Calu3 (cell line): ENCODE data around the gene GARIN1A. TPM values are rescaled to one million over a fixed set of nuclear protein-coding genes. Genes with fewer than 3 reads are reported as not detected.
"Not testable (repeated sequence)": the region's sequence is repeated elsewhere in the genome, so short reads cannot be mapped to it uniquely, and the experiment has no call there.

Source experiments
- Bru-seq: library from RNA; stranded (reverse); fragments of 400-500 nt; gene quantifications from one replicate; lab custom pipeline; 2021; lab: Mats Ljungman, UMichigan
- BruChase-seq, 2 experiments: library from RNA; stranded (reverse); fragments of 400-500 nt; gene quantifications; one replicate each; lab custom pipeline; 2021; lab: Mats Ljungman, UMichigan
- BruUV-seq: library from RNA; stranded (reverse); fragments of 400-500 nt; replicated peaks from 2 replicates; lab custom pipeline; 2021; lab: Mats Ljungman, UMichigan
- CTCF ChIA-PET: fragments of 300-600 bp; sonication (Branson Sonifier 250); formaldehyde crosslinking; loops from one replicate; lab custom pipeline; 2022; ENCODE audit warnings: antibody characterized with exemption; lab: Charles Lee
- DNase-seq: peaks from one replicate; pipeline ENCODE4 v3.0.0; 2022
- H3K27ac Mint-ChIP-seq: one replicate; pipeline ENCODE4 v1.8.0; 2022; ENCODE audit warnings: mixed read lengths; ENCODE audit not compliant: unreplicated experiment
- H3K27me3 Mint-ChIP-seq: one replicate; pipeline ENCODE4 v1.8.0; 2022; ENCODE audit warnings: mixed read lengths; ENCODE audit not compliant: unreplicated experiment
- H3K36me3 Mint-ChIP-seq: one replicate; pipeline ENCODE4 v1.8.0; 2022; ENCODE audit warnings: mild to moderate bottlenecking, moderate library complexity, mixed read lengths; ENCODE audit not compliant: insufficient read depth, unreplicated experiment
- H3K4me1 Mint-ChIP-seq: one replicate; pipeline ENCODE4 v1.8.0; 2022; ENCODE audit warnings: mild to moderate bottlenecking, low read depth, mixed read lengths; ENCODE audit not compliant: unreplicated experiment
- H3K4me3 Mint-ChIP-seq: one replicate; pipeline ENCODE4 v1.8.0; 2022; ENCODE audit warnings: mild to moderate bottlenecking, low read depth, moderate library complexity, mixed read lengths; ENCODE audit not compliant: unreplicated experiment
- H3K9me3 Mint-ChIP-seq: one replicate; pipeline ENCODE4 v1.8.0; 2022; ENCODE audit warnings: low read depth, mixed read lengths; ENCODE audit not compliant: unreplicated experiment
- intact Hi-C: fragments of 100-400 bp; cut with micrococcal nuclease; formaldehyde crosslinking; loops from one replicate; pipeline ENCODE4 v1.10.0; 2022; ENCODE audit not compliant: unreplicated experiment
- long read RNA-seq: library from polyadenylated mRNA; stranded (forward); transcript quantifications from one replicate; pipeline ENCODE4 v2.0.0, GENCODE V29; 2022
- total RNA-seq: library from RNA; stranded (reverse); gene quantifications from 2 replicates; pipeline ENCODE4 v1.2.3, GENCODE V29; 2022
- TF ChIP-seq, protein P1 (sequence below): fragments of 200-600 bp; IDR thresholded peaks from one replicate; pipeline ENCODE4 v1.8.0; 2022; ENCODE audit warnings: antibody characterized with exemption; ENCODE audit not compliant: unreplicated experiment

The GARIN1A gene
- 7.3 and 8.5 TPM in 2 replicates for total RNA-seq
- Bru-seq, nascent RNA = percentile 72 among the genes with signal in this experiment
- percentile 88 among the genes with signal in this experiment for BruChase-seq, experiment 1, labeled RNA remaining after a 6-hour chase
- BruChase-seq, experiment 2, labeled RNA remaining after a 2-hour chase = percentile 89 among the genes with signal in this experiment
- long read RNA-seq, partial matches to known transcripts = 0 of 2 reads
- long read RNA-seq, other reads (novel, unspliced or antisense) = 2 of 2 reads

GRCh38 chr7:128671992-128672391 is at the start of gene GARIN1A:
TSS of gene GARIN1A (plus strand) at chr7:128672292. CDS start at chr7:128672398, 106 bp downstream.
- no peaks in the 10 kb centered on the region for H3K4me1 Mint-ChIP-seq
- intact Hi-C loops = no loop called here
- BruUV-seq = no TSS peak

GRCh38 chr7:128627124-128627523 is 45.0 kb upstream of the GARIN1A start:
- H3K4me1 Mint-ChIP-seq, H3K9me3 Mint-ChIP-seq, H3K27ac Mint-ChIP-seq, DNase-seq, BruUV-seq, H3K27me3 Mint-ChIP-seq, CTCF ChIA-PET, H3K4me3 Mint-ChIP-seq, intact Hi-C loops: not testable (repeated sequence)
- H3K36me3 Mint-ChIP-seq = peaks cover 19% of the 10 kb centered on the region

More at GRCh38 chr7:128671992-128672391, at the start of gene GARIN1A:
- CTCF ChIA-PET = interaction anchor here (0.7 kb wide), 1 partner anchor 696 kb away, joined by 3 read pairs; no protein-coding TSS in a partner anchor
- Mint-ChIP-seq H3K4me3 (no peak within 1 kb of the TSS), H3K27me3 (no peaks in the 10 kb centered on the region), H3K27ac (no peak within 1 kb of the TSS), H3K9me3 (no peaks in the 10 kb centered on the region), H3K36me3 (peaks cover 9% of the 10 kb centered on the region)
- TF ChIP-seq, protein P1, sequence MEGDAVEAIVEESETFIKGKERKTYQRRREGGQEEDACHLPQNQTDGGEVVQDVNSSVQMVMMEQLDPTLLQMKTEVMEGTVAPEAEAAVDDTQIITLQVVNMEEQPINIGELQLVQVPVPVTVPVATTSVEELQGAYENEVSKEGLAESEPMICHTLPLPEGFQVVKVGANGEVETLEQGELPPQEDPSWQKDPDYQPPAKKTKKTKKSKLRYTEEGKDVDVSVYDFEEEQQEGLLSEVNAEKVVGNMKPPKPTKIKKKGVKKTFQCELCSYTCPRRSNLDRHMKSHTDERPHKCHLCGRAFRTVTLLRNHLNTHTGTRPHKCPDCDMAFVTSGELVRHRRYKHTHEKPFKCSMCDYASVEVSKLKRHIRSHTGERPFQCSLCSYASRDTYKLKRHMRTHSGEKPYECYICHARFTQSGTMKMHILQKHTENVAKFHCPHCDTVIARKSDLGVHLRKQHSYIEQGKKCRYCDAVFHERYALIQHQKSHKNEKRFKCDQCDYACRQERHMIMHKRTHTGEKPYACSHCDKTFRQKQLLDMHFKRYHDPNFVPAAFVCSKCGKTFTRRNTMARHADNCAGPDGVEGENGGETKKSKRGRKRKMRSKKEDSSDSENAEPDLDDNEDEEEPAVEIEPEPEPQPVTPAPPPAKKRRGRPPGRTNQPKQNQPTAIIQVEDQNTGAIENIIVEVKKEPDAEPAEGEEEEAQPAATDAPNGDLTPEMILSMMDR = no peak
- no peak for DNase-seq

- peaks cover 24% of the 10 kb centered on the region for H3K36me3 Mint-ChIP-seq
- BruUV-seq, H3K27me3 Mint-ChIP-seq, DNase-seq, H3K4me3 Mint-ChIP-seq, H3K4me1 Mint-ChIP-seq, CTCF ChIA-PET, H3K9me3 Mint-ChIP-seq, H3K27ac Mint-ChIP-seq, intact Hi-C loops: not testable (repeated sequence)
These were observed 38.2 kb upstream of the GARIN1A start for GRCh38 chr7:128633915-128634314.

DNA sequence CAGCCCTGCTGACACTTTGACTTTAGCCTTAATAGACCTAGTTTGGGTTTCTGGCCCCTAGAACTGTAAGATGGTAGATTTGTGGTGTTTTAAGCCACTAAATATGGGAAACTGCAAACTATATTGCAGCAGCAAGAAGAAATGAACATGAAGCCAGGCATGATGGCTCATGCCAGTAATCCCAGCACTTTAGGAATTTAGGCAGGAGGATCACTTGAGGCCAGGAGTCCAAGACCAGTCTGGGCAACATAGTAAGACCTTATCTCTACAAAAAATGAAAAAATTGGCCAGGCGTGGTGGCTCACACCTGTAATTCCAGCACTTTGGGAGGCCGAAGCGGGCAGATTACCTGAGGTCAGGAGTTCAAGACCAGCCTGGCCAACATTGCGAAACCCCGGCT is 26.9 kb upstream of the GARIN1A start:
- not testable (repeated sequence) for H3K27me3 Mint-ChIP-seq

GRCh38 chr7:128645844-128646243 is 26.2 kb upstream of the GARIN1A start:
- BruUV-seq, DNase-seq, CTCF ChIA-PET, H3K4me3 Mint-ChIP-seq, H3K27ac Mint-ChIP-seq, H3K4me1 Mint-ChIP-seq, intact Hi-C loops, H3K9me3 Mint-ChIP-seq, H3K36me3 Mint-ChIP-seq, H3K27me3 Mint-ChIP-seq: not testable (repeated sequence)

More for the DNA sequence above, 26.9 kb upstream of the GARIN1A start:
- H3K4me3 Mint-ChIP-seq, H3K4me1 Mint-ChIP-seq, H3K36me3 Mint-ChIP-seq, intact Hi-C loops, DNase-seq, CTCF ChIA-PET, H3K27ac Mint-ChIP-seq, BruUV-seq, H3K9me3 Mint-ChIP-seq: not testable (repeated sequence)

- CTCF ChIA-PET, H3K27ac Mint-ChIP-seq, H3K36me3 Mint-ChIP-seq, H3K27me3 Mint-ChIP-seq, H3K4me1 Mint-ChIP-seq, intact Hi-C loops, H3K9me3 Mint-ChIP-seq, BruUV-seq, DNase-seq, H3K4me3 Mint-ChIP-seq: not testable (repeated sequence)
These were observed 25.2 kb upstream of the GARIN1A start for GRCh38 chr7:128646877-128647276.

DNA sequence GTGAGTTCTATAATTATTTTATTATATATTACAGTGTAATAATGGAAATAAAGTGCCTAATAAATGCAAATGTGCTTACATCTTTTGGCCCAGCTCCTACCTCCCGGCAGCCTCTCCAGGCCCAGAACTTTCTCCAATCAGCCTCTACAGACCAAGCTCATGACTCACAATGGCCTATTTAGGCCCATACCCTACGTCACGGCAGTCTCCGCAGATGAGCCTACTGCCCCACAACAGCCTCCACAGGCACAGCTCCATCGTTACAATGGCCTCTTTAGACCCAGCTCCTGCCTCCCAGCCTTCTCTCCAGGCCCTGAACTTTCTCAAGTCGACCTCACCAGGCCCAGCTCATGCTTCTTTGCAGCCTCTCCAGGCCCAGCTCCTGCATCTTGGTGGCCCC is 21.0 kb upstream of the GARIN1A start:
- CTCF ChIA-PET, H3K4me3 Mint-ChIP-seq, H3K36me3 Mint-ChIP-seq, H3K4me1 Mint-ChIP-seq, H3K27ac Mint-ChIP-seq, intact Hi-C loops, H3K27me3 Mint-ChIP-seq, DNase-seq, BruUV-seq, H3K9me3 Mint-ChIP-seq: not testable (repeated sequence)

DNA sequence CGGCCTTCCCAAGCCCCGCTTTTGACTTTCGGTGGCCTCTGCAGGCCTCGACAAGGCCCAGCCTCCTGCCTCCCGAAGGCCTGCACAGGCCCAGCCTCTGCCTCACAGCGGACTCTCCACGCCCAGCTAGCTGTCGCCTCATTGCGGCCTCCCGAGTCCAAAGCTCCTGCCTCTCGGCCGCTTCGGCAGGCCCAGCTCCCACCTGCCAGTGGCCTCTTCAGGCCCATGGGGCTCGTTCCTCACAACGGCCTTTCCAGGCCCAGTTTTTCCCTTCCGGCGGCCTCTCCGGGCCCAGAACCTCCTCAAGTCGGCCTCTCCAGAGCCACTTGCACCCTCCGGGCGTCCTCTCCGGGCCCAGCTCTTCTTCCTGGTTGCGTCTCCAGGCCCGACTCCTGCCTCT is 19.5 kb upstream of the GARIN1A start:
- H3K27ac Mint-ChIP-seq, H3K27me3 Mint-ChIP-seq, CTCF ChIA-PET, BruUV-seq, H3K4me1 Mint-ChIP-seq, DNase-seq, H3K9me3 Mint-ChIP-seq, H3K4me3 Mint-ChIP-seq, intact Hi-C loops, H3K36me3 Mint-ChIP-seq: not testable (repeated sequence)

DNA sequence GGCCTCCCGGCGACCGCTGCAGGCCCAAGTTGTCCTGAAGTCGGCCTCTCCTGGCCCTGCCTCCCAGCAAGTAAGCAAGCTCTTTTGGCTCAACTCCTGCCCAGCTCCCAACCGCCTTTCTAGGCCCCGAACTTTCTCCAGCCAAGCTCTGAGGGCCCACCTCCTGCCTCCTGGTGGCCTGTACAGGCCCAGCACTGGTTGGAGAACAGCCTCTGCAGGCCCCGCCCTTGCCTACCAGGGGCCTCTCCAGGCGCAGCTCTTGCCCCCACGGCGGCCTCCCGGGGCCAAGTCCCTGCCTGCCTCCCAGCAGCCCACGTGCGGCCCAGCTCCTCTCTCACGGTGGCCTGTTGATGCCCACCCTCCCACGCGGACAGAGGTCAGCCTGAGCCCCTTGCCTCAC is 18.9 kb upstream of the GARIN1A start:
- H3K27me3 Mint-ChIP-seq, CTCF ChIA-PET, H3K27ac Mint-ChIP-seq, H3K4me3 Mint-ChIP-seq, intact Hi-C loops, H3K4me1 Mint-ChIP-seq, DNase-seq, H3K36me3 Mint-ChIP-seq, BruUV-seq, H3K9me3 Mint-ChIP-seq: not testable (repeated sequence)
